Tibial artery (tissue), 4 donors: ENCODE data around the gene RPS14.
"Not testable (repeated sequence)": the region's sequence is repeated elsewhere in the genome, so short reads cannot be mapped to it uniquely, and the experiment has no call there.

Experiments
- DNase-seq, 2 donors: peaks; one replicate each; pipeline ENCODE4 v3.0.0-alpha.2; 2019
- H3K27ac ChIP-seq, 2 donors: fragments of 200-600 bp; sonication (generic) in 1 of 2; 1 replicate in 1 of 2; 2 replicates in 1 of 2; pipeline ENCODE4 v1.5.1; 2018 to 2019; ENCODE audit warnings: mild to moderate bottlenecking in 1 of 2
- H3K27me3 ChIP-seq, 2 donors: fragments of 200-600 bp; sonication (generic) in 1 of 2; one replicate each; pipeline versions ENCODE4 v1.5.1 to v1.6.0; 2016 to 2019
- H3K36me3 ChIP-seq, 3 donors: fragments of 200-600 bp; sonication (generic) in 2 of 3; one replicate each; pipeline ENCODE4 v1.5.1; 2016 to 2019; ENCODE audit warnings: mild to moderate bottlenecking in 2 of 3
- H3K4me1 ChIP-seq, 4 donors: fragments of 200-600 bp; sonication (generic) in 2 of 4; 1 replicate in 3 of 4; 2 replicates in 1 of 4; pipeline ENCODE4 v1.5.1; 2016 to 2019
- H3K4me3 ChIP-seq, 2 donors: fragments of 200-600 bp; sonication (generic) in 1 of 2; 1 replicate in 1 of 2; 2 replicates in 1 of 2; pipeline ENCODE4 v1.5.1; 2018 to 2019; ENCODE audit warnings: mild to moderate bottlenecking in 2 of 2
- H3K9me3 ChIP-seq, 3 donors: fragments of 200-600 bp; sonication (generic) in 1 of 3; one replicate each; pipeline ENCODE4 v1.5.1; 2016 to 2019
- intact Hi-C: fragments of 100-400 bp; cut with DNase I; formaldehyde crosslinking; loops from one replicate; pipeline ENCODE4 v1.15.0; 2023; ENCODE audit warnings: low total_unique reads
- TF ChIP-seq, protein P1 (sequence below), 2 experiments: fragments of 200-600 bp in 1 of 2; fragments of 450-650 bp in 1 of 2; IDR thresholded peaks; one replicate each; pipeline ENCODE4 v1.5.1; 2017 to 2019; ENCODE audit warnings: antibody characterized with exemption in 2 of 2, mild to moderate bottlenecking in 1 of 2, moderate library complexity in 1 of 2

RPS14 gene

DNA sequence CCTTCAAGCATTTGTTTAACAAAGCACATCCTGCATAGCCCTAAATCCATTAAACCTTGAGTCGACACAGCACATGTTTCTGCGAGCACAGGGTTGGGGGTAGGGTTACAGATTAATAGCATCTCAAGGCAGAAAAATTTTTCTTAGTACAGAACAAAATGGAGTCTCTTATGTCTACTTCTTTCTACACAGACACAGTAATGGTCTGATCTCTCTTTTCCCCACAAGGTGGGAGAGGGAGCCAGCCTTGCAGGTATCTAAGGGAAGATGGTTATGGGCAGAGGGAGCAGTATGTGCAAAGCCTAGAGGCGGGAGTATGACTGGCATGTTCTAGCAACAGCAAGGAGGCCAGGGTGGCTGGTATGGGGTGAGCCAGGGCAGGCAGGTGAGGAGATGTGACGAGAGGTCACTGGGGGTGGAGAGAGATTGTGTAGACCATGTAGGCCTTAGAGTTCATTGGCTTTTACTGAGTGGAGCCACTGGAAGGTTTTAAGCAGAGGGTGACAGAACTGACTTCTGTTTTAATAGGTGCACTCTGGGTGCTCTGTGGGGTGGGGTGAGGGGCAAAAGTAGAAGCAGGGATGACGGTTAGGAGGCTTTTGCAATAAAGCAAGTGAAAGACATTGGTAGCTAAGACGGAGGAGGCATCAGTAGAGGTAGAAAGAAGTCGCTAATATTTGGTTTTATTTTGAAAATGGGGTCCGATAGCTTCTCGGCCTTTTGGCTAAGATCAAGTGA lies 5.1 kb upstream of the RPS14 start:
- Histone ChIP-seq H3K4me1 (peaks cover 0 to 8% (median 4%) of the 10 kb centered on the region in 4 donors), H3K27ac (no peak overlapping the region), H3K27me3 (no peaks in the 10 kb centered on the region), H3K36me3 (no peaks in the 10 kb centered on the region), H3K4me3 (no peak overlapping the region), H3K9me3 (no peaks in the 10 kb centered on the region)
- intact Hi-C loops = loop anchor here (5.0 to 10.0 kb wide), 3 partner anchors 33 to 200 kb away; no protein-coding TSS in a partner anchor
- DNase-seq = no peak
- TF ChIP-seq, protein P1, sequence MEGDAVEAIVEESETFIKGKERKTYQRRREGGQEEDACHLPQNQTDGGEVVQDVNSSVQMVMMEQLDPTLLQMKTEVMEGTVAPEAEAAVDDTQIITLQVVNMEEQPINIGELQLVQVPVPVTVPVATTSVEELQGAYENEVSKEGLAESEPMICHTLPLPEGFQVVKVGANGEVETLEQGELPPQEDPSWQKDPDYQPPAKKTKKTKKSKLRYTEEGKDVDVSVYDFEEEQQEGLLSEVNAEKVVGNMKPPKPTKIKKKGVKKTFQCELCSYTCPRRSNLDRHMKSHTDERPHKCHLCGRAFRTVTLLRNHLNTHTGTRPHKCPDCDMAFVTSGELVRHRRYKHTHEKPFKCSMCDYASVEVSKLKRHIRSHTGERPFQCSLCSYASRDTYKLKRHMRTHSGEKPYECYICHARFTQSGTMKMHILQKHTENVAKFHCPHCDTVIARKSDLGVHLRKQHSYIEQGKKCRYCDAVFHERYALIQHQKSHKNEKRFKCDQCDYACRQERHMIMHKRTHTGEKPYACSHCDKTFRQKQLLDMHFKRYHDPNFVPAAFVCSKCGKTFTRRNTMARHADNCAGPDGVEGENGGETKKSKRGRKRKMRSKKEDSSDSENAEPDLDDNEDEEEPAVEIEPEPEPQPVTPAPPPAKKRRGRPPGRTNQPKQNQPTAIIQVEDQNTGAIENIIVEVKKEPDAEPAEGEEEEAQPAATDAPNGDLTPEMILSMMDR (IDR thresholded peaks at IDR 0.05) = no peak

DNA sequence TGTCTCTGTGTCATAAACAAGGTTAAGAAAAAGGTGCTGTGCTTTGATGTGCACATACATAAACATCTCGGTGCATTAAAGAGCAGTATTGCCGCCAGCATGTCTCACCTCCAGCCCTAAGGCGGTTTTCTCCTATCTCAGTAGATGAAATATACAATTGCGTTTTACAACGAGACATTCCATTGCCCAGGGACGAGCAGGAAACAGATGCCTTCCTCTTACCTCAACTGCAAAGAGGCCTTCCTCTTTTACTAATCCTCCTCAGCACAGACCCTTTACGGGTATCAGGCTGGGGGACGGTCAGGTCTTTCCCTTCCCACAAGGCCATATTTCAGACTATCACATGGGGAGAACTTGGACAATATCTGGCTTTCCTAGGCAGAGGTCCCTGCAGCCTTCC lies 4.5 kb upstream of the RPS14 start:
- H3K4me1 ChIP-seq, H3K9me3 ChIP-seq: not testable (repeated sequence)
- intact Hi-C loops = loop anchor here (5.0 to 10.0 kb wide), 2 partner anchors 33 to 201 kb away; no protein-coding TSS in a partner anchor

DNA sequence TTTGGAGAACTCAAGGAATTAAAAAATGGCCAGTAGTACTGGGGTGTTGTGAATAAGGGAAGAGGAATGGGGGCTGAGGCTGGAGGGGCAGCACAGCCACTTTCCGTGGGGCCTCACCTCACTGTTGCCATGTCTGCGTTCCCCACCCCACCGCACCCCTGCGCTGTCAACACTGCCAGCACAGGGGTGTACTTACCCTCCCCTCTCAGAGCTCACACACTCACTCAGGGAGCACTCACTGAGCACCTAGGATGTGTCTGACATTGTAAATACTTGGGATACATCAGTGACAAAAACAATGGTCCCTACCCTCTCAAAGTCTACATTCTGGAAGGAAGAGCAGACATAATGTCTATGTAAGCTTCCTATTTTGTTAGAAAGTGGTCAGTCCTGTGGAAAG lies 3.4 kb upstream of the RPS14 start:
- TF ChIP-seq, protein P1 (IDR thresholded peaks at IDR 0.05) = no peak
- no peak for DNase-seq
- intact Hi-C loops = loop anchor here (5.0 to 10.0 kb wide), 2 partner anchors 34 to 202 kb away; no protein-coding TSS in a partner anchor
- no peak overlapping the region for H3K27ac ChIP-seq
- no peaks in the 10 kb centered on the region for H3K9me3 ChIP-seq
- no peaks in the 10 kb centered on the region for H3K27me3 ChIP-seq
- H3K36me3 ChIP-seq = no peaks in the 10 kb centered on the region
- H3K4me3 ChIP-seq = no peak overlapping the region
- H3K4me1 ChIP-seq = peaks cover 0 to 11% (median 9%) of the 10 kb centered on the region in 4 donors

More for the DNA sequence above, 4.5 kb upstream of the RPS14 start:
- not testable (repeated sequence) for H3K4me3 ChIP-seq, H3K27me3 ChIP-seq, DNase-seq, H3K36me3 ChIP-seq, H3K27ac ChIP-seq

DNA sequence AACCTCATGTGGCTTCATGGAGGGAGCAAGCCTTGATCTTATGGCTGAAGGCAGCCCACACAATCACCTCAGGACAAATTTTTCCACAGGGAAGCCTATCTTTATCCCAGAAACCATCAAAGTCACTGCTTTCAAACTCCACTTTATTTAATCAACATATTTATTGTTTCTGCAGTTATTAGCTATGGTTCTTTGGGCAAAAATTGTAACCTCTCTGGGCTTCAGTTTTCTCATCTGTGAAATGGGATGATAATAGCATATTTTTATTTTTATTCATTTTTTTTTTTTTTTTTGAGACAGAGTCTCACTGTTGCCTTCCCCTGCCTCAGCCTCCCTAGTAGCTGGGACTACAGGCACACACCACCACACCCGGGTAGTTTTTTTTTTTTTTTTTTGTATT lies 2.1 kb upstream of the RPS14 start:
- TF ChIP-seq, protein P1 (IDR thresholded peaks at IDR 0.05) = no peak
- H3K9me3 ChIP-seq = no peaks in the 10 kb centered on the region
- H3K27me3 ChIP-seq = no peaks in the 10 kb centered on the region
- H3K36me3 ChIP-seq = peaks cover 11 to 13% (median 13%) of the 10 kb centered on the region in 3 donors
- H3K4me1 ChIP-seq = peaks cover 0 to 19% (median 13%) of the 10 kb centered on the region in 4 donors
- DNase-seq = no peak
- no peak overlapping the region for H3K4me3 ChIP-seq
- intact Hi-C loops = loop anchor here (5.0 to 10.0 kb wide), 2 partner anchors 36 to 203 kb away; no protein-coding TSS in a partner anchor
- no peak overlapping the region for H3K27ac ChIP-seq

DNA sequence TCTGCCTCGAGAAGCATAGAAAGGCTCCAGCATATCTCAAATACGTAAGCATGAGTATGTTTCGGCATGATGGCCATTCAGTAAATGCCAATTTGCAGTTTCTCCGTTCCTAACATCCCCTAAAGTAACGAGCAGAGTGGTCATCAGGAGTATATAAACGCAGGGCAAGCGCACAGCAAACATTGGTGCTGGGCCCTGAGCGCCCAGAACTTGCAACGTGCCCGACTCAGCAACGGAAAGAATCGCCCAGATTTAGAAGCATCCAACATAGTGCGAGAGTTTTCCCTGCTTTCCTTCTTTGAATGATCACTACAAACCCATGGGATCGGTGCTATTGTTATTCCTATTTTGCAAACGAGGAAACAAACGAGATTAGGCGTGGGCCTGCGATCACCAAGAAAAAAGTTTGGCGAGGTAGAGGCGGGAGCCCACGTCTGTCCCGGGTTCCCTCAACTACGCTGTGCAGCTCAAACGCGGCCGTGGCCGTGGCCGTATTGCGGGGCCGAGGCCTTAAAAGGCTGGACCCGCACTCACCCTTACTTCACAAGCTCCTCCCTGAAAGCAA lies 505 bp downstream of the RPS14 start:
- Histone ChIP-seq H3K36me3 (peaks cover 37 to 38% (median 38%) of the 10 kb centered on the region in 3 donors), H3K9me3 (no peaks in the 10 kb centered on the region), H3K4me3 (peak overlapping the region; percentile 68 to 69), H3K4me1 (peaks cover 0 to 25% (median 14%) of the 10 kb centered on the region in 4 donors), H3K27me3 (no peaks in the 10 kb centered on the region), H3K27ac (peak overlapping the region; percentile 89 to 94)
- intact Hi-C loops = no loop called here
- TF ChIP-seq, protein P1 (IDR thresholded peaks at IDR 0.05) = no peak
- no peak for DNase-seq

DNA sequence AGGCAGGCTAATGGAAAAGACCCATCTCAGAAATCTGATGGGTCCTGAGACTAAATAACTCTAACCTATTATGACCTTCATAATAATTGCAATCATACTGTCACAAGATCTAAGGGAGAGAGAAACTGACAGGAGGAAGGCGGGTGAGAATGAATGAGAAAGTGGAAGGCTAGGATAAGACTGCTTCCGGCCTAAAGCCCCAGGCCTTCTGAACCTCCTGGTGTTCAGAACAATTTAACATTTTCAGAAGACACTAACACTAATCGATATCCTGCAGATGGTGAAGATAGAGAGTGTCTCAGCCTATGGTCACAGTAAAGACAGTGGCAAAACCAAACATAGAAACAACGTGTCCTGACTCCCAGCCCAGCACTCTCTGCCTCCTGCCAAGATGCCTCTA lies 1.2 kb downstream of the RPS14 start:
- Histone ChIP-seq H3K4me3 (peak overlapping the region; percentile 68 to 69), H3K9me3 (no peaks in the 10 kb centered on the region), H3K36me3 (peaks cover 44 to 45% (median 45%) of the 10 kb centered on the region in 3 donors), H3K4me1 (peaks cover 0 to 25% (median 14%) of the 10 kb centered on the region in 4 donors), H3K27me3 (no peaks in the 10 kb centered on the region), H3K27ac (peak overlapping the region; percentile 89 to 94)
- intact Hi-C loops = no loop called here
- no peak for DNase-seq
- TF ChIP-seq, protein P1 (IDR thresholded peaks at IDR 0.05) = no peak
